ENCODE results near the gene FBXL19.

DNA sequence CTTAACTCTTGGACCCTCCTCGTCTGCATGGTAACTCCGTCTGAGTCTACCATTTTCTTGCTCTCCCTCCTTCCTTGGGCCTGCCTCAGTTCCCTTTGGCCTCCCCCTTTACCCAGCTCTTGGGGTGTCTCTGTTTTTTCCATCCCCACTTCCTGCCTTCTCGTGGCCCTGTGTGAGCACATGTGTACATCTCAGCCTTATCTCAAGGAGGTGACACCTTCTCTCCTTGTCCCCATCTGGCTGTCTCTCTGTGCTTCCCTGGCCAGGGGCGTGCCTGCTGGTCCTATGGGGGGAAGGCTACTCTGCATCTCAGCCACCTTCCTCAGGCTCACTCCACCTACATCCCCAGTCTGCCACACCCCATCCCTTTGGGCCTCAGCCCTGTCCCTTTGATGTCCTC is 20.4 kb upstream of the FBXL19 start:
- TF ChIP-seq, protein P1, sequence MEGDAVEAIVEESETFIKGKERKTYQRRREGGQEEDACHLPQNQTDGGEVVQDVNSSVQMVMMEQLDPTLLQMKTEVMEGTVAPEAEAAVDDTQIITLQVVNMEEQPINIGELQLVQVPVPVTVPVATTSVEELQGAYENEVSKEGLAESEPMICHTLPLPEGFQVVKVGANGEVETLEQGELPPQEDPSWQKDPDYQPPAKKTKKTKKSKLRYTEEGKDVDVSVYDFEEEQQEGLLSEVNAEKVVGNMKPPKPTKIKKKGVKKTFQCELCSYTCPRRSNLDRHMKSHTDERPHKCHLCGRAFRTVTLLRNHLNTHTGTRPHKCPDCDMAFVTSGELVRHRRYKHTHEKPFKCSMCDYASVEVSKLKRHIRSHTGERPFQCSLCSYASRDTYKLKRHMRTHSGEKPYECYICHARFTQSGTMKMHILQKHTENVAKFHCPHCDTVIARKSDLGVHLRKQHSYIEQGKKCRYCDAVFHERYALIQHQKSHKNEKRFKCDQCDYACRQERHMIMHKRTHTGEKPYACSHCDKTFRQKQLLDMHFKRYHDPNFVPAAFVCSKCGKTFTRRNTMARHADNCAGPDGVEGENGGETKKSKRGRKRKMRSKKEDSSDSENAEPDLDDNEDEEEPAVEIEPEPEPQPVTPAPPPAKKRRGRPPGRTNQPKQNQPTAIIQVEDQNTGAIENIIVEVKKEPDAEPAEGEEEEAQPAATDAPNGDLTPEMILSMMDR (IDR thresholded peaks at IDR 0.05; ENCODE audit: low read depth, low read length) = no peak
- TF ChIP-seq, protein P2, sequence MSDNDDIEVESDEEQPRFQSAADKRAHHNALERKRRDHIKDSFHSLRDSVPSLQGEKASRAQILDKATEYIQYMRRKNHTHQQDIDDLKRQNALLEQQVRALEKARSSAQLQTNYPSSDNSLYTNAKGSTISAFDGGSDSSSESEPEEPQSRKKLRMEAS (IDR thresholded peaks at IDR 0.05; ENCODE audit: low read depth, low read length) = peak; percentile 45; the same call in 1 of the 2 replicates
- TF ChIP-seq POLR2A (IDR thresholded peaks at IDR 0.05; ENCODE audit: extremely low read depth, insufficient read length) = no peak

All from NB4 (cell line).